Panc1 (cell line): Measurements from ENCODE around the gene EMSY. TPM values are rescaled to one million over a fixed set of nuclear protein-coding genes. Genes with fewer than 3 reads are reported as not detected.

Experiments used
- ATAC-seq: fragments of 200-7000 bp; cut with Tn5 transposase; 2 replicates; pipeline ENCODE4 v1.9.1; 2020; ENCODE audit warnings: mild to moderate bottlenecking, moderate library complexity
- BruUV-seq: library from RNA; stranded (reverse); fragments of 400-500 nt; replicated peaks from 2 replicates; lab custom pipeline; 2021; lab: Mats Ljungman, UMichigan
- CTCF ChIA-PET: fragments of 300-600 bp; sonication (Branson Sonifier 250); formaldehyde crosslinking; loops from one replicate; lab custom pipeline; 2022; ENCODE audit warnings: antibody characterized with exemption; lab: Charles Lee
- POLR2A ChIA-PET: fragments of 300-600 bp; sonication (Branson Sonifier 250); formaldehyde crosslinking; loops from one replicate; lab custom pipeline; 2022; ENCODE audit warnings: antibody characterized with exemption; lab: Charles Lee
- DNase-seq: peaks from one replicate; pipeline ENCODE4 v3.0.0-alpha.2; 2010; ENCODE audit warnings: low read depth, low spot score
- H3K27ac ChIP-seq: 2 replicates; pipeline ENCODE4 v1.5.1; 2011; ENCODE audit warnings: mild to moderate bottlenecking, low read length, inconsistent platforms
- H3K27me3 ChIP-seq: fragments of 200-500 bp; sonication (Bioruptor generic); 2 replicates; pipeline ENCODE4 v1.6.0; 2014; ENCODE audit warnings: low read length, inconsistent platforms; ENCODE audit not compliant: control insufficient read depth, insufficient read depth
- H3K36me3 ChIP-seq: fragments of 200-500 bp; sonication (Bioruptor generic); 2 replicates; pipeline ENCODE4 v1.5.1; 2014; ENCODE audit warnings: inconsistent platforms, mild to moderate bottlenecking, low read length, moderate library complexity; ENCODE audit not compliant: control insufficient read depth, insufficient read depth
- H3K4me1 ChIP-seq: 2 replicates; pipeline ENCODE4 v1.5.1; 2011; ENCODE audit warnings: inconsistent platforms, mild to moderate bottlenecking, low read length, moderate library complexity; ENCODE audit not compliant: control insufficient read depth, insufficient read depth
- H3K4me3 ChIP-seq, 2 experiments: 2 replicates each; pipeline ENCODE4 v1.5.1; 2011 to 2012; ENCODE audit warnings: low read depth in 2 of 2, low read length in 2 of 2, mild to moderate bottlenecking in 2 of 2, inconsistent platforms in 1 of 2, moderate library complexity in 1 of 2
- H3K9me3 ChIP-seq: fragments of 200-500 bp; sonication (Bioruptor generic); 2 replicates; pipeline ENCODE4 v1.5.1; 2014; ENCODE audit warnings: low read depth, mild to moderate bottlenecking, inconsistent platforms, low read length, moderate library complexity; ENCODE audit not compliant: control insufficient read depth, insufficient read depth
- CTCF ChIP-seq: fragments of 450-650 bp; IDR thresholded peaks from 2 replicates; pipeline ENCODE4 v1.5.1; 2017; ENCODE audit warnings: mild to moderate bottlenecking
- POLR2AphosphoS5 ChIP-seq: IDR thresholded peaks from 2 replicates; pipeline ENCODE4 v1.6.1; 2012; ENCODE audit warnings: mild to moderate bottlenecking, low read depth, low read length, moderate library complexity
- REST ChIP-seq, 2 experiments: IDR thresholded peaks; 2 replicates each; pipeline ENCODE4 v1.6.1; 2011 to 2012; ENCODE audit warnings: low read depth in 2 of 2, control low read depth in 1 of 2, low read length in 1 of 2, mild to moderate bottlenecking in 1 of 2, moderate library complexity in 1 of 2; ENCODE audit not compliant: insufficient read depth in 1 of 2
- SIN3A ChIP-seq: IDR thresholded peaks from 2 replicates; pipeline ENCODE4 v1.6.1; 2012; ENCODE audit warnings: low read depth, mild to moderate bottlenecking, low read length, moderate library complexity, borderline replicate concordance; ENCODE audit not compliant: insufficient read depth
- TCF7L2 ChIP-seq: IDR thresholded peaks from 2 replicates; pipeline ENCODE4 v1.6.1; 2011; ENCODE audit warnings: mild to moderate bottlenecking, low read depth, low read length, inconsistent platforms
- in situ Hi-C: cut with HindIII; loops from 2 replicates; pipeline ENCODE4 v1.10.0; 2016; ENCODE audit warnings: low sequenced_read_pairs, low pct_unique_long_range_greater_than_20kb
- intact Hi-C: fragments of 100-400 bp; cut with micrococcal nuclease; formaldehyde crosslinking; loops from one replicate; pipeline ENCODE4 v1.10.0; 2022; ENCODE audit not compliant: unreplicated experiment
- total RNA-seq: library from RNA; stranded (reverse); gene quantifications from one replicate; pipeline ENCODE4 v1.2.1, GENCODE V29; 2021; ENCODE audit not compliant: unreplicated experiment

EMSY gene
- total RNA-seq, 1 experiment from 2014 or later, result 26.4 TPM

GRCh38 chr11:76395296-76395695 is 49.5 kb upstream of the EMSY start:
- in situ Hi-C loops, result no loop called here
- CTCF ChIA-PET, result no interaction called here

GRCh38 chr11:76397383-76397782 is 47.4 kb upstream of the EMSY start:
- POLR2A ChIA-PET, result interaction anchor here (0.6 kb wide), 1 partner anchor 49 kb away, joined by 7 read pairs; no protein-coding TSS in a partner anchor
- ATAC-seq (no peak), DNase-seq (no peak)
- in situ Hi-C loops (no loop called here), intact Hi-C loops (no loop called here)
- CTCF ChIA-PET, result no interaction called here
- H3K4me1 ChIP-seq, result no peaks in the 10 kb centered on the region
- no peak overlapping the region for H3K4me3 ChIP-seq
- no TSS peak for BruUV-seq
- no peaks in the 10 kb centered on the region for H3K36me3 ChIP-seq
- TF ChIP-seq CTCF (no peak), SIN3A (no peak), REST (IDR thresholded peaks at IDR 0.05; ENCODE audit: insufficient read depth in 1 of 2, low read depth in 2 of 2, low read length in 1 of 2) (no peak), POLR2AphosphoS5 (no peak), TCF7L2 (no peak)
- H3K9me3 ChIP-seq, result no peaks in the 10 kb centered on the region
- H3K27ac ChIP-seq, result no peak overlapping the region
- H3K27me3 ChIP-seq, result no peaks in the 10 kb centered on the region

More at GRCh38 chr11:76395296-76395695, 49.5 kb upstream of the EMSY start:
- Histone ChIP-seq H3K4me3 (no peak overlapping the region), H3K9me3 (no peaks in the 10 kb centered on the region), H3K36me3 (no peaks in the 10 kb centered on the region), H3K4me1 (no peaks in the 10 kb centered on the region), H3K27ac (no peak overlapping the region), H3K27me3 (no peaks in the 10 kb centered on the region)
- BruUV-seq, result no TSS peak
- DNase-seq (no peak), ATAC-seq (no peak)
- TF ChIP-seq POLR2AphosphoS5 (no peak), SIN3A (no peak), REST (IDR thresholded peaks at IDR 0.05; ENCODE audit: insufficient read depth in 1 of 2, low read depth in 2 of 2, low read length in 1 of 2) (no peak), TCF7L2 (no peak)
- intact Hi-C loops, result no loop called here
- POLR2A ChIA-PET, result no interaction called here
